ENCODE measurements around the gene HEPACAM. TPM values are rescaled to one million over a fixed set of nuclear protein-coding genes. Genes with fewer than 3 reads are reported as not detected.

The HEPACAM gene
- total RNA-seq, 1 donor from 2014 or later = not detected

DNA sequence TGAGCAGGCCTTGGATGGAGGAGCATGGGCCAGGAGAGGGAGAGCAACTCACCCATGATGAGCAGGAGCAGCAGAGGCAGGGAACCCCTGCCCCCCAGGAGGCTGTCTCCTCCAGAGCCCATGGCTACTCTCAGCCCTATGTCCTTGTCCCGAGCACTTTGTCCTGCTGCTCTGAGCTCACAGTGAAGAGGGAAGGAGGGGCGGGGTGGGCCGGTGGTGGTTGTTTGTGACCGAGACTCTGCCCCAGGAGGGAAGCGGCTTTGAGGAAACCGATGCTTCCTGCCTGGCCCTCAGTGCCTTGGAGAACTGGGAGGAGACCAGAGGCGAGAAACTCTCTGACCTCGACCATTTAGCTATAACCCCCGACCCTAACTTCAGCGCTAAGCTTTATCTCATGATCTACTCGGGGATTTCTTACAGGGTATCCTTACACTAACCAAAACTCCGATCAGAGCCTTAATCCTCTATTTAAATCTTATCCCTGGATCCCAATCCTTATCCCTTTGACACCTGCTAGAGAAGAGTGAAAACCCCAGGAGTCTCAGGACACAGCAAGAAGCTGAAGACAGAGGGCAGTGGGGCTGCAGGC is 38.1 kb downstream of the HEPACAM start, which contains the start of gene ROBO4:
Gene ROBO4, minus strand, starts transcription at position 192 of the 589 bp plus-strand sequence. Its CDS starts 70 bp downstream, at position 122.
- Mint-ChIP-seq H3K4me1 (ENCODE audit: low read depth, unreplicated experiment) (peaks cover 30% of the 10 kb centered on the region), H3K27me3 (ENCODE audit: low read depth, unreplicated experiment) (peaks cover 26% of the 10 kb centered on the region), H3K4me3 (ENCODE audit: unreplicated experiment) (peak within 1 kb of the TSS; percentile 27), H3K27ac (ENCODE audit: unreplicated experiment) (peak within 1 kb of the TSS; percentile 94), H3K9me3 (ENCODE audit: unreplicated experiment) (peaks cover 2% of the 10 kb centered on the region), H3K36me3 (ENCODE audit: low read depth, unreplicated experiment) (no peaks in the 10 kb centered on the region)
- peaks cover 50% of the 10 kb centered on the region for H3K4me1 ChIP-seq (ENCODE audit: insufficient read depth, low read length)
- no peak within 1 kb of the TSS for H3K4me3 ChIP-seq (ENCODE audit: insufficient read depth, low read depth, low read length)
- H3K79me2 ChIP-seq (ENCODE audit: insufficient read depth, low read length) = no peaks in the 10 kb centered on the region
- FAIRE-seq (no peak), DNase-seq (ENCODE audit: low read depth) (no peak)
- no peaks in the 10 kb centered on the region for H3K9me3 ChIP-seq (ENCODE audit: insufficient read depth, low read depth, low read length)
- peak within 1 kb of the TSS; percentile 77 for H3K4me2 ChIP-seq (ENCODE audit: low read length)
- H3K9ac ChIP-seq (ENCODE audit: low read length) = peak within 1 kb of the TSS; percentile 65
- TF ChIP-seq EZH2 (IDR thresholded peaks at IDR 0.05; ENCODE audit: insufficient read depth, low read length) = no peak
- TF ChIP-seq, protein P1, sequence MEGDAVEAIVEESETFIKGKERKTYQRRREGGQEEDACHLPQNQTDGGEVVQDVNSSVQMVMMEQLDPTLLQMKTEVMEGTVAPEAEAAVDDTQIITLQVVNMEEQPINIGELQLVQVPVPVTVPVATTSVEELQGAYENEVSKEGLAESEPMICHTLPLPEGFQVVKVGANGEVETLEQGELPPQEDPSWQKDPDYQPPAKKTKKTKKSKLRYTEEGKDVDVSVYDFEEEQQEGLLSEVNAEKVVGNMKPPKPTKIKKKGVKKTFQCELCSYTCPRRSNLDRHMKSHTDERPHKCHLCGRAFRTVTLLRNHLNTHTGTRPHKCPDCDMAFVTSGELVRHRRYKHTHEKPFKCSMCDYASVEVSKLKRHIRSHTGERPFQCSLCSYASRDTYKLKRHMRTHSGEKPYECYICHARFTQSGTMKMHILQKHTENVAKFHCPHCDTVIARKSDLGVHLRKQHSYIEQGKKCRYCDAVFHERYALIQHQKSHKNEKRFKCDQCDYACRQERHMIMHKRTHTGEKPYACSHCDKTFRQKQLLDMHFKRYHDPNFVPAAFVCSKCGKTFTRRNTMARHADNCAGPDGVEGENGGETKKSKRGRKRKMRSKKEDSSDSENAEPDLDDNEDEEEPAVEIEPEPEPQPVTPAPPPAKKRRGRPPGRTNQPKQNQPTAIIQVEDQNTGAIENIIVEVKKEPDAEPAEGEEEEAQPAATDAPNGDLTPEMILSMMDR (IDR thresholded peaks at IDR 0.05; ENCODE audit: insufficient read depth, low read depth, low read length) = no peak
- H3K36me3 ChIP-seq (ENCODE audit: insufficient read depth, low read length) = no peaks in the 10 kb centered on the region
- peak within 1 kb of the TSS; percentile 61 for H2AFZ ChIP-seq (ENCODE audit: low read depth, low read length)
- H3K27me3 ChIP-seq (ENCODE audit: insufficient read depth, low read length) = no peaks in the 10 kb centered on the region
- H3K27ac ChIP-seq (ENCODE audit: low read depth, low read length) = peak within 1 kb of the TSS; percentile 89
- H4K20me1 ChIP-seq (ENCODE audit: insufficient read depth, low read length) = no peaks in the 10 kb centered on the region

DNA sequence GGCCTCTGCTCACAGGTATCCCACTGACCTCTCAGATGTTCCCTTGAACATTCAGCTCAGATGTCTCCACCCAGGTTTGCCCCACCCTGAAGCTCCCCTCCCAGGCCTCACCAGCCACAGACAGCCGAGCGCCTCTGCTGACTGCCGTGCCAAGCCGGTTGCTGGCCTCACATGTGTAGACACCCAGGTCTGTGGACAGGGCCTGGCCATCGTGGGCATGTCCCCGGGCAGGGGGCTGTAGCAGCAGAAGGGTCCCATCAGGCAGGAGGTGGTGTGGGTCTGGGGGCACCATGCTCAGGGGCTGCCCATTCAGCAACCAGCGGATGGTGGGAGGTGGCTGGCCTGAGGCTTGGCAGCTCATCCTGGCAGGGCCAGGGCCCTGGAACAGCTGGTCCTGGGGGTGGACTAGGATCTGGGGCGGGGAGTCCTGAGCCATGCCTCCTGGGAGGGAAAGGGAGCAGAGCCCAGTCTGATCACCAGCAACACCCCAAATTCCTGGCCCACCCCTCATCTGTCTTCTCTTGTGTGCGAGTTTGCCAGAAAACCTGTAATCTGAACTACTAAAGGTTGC is 38.9 kb downstream of the HEPACAM start:
- Histone ChIP-seq H3K27me3 (ENCODE audit: insufficient read depth, low read length) (no peaks in the 10 kb centered on the region), H2AFZ (ENCODE audit: low read depth, low read length) (no peak overlapping the region), H3K4me3 (ENCODE audit: insufficient read depth, low read depth, low read length) (no peak overlapping the region), H3K9me3 (ENCODE audit: insufficient read depth, low read depth, low read length) (no peaks in the 10 kb centered on the region), H3K27ac (ENCODE audit: low read depth, low read length) (no peak overlapping the region), H3K4me2 (ENCODE audit: low read length) (peak overlapping the region; percentile 77), H3K79me2 (ENCODE audit: insufficient read depth, low read length) (no peaks in the 10 kb centered on the region), H3K9ac (ENCODE audit: low read length) (peak overlapping the region; percentile 41), H3K36me3 (ENCODE audit: insufficient read depth, low read length) (no peaks in the 10 kb centered on the region), H4K20me1 (ENCODE audit: insufficient read depth, low read length) (no peaks in the 10 kb centered on the region), H3K4me1 (ENCODE audit: insufficient read depth, low read length) (peaks cover 50% of the 10 kb centered on the region)
- TF ChIP-seq EZH2 (IDR thresholded peaks at IDR 0.05; ENCODE audit: insufficient read depth, low read length) = no peak
- TF ChIP-seq, protein P1 (IDR thresholded peaks at IDR 0.05; ENCODE audit: insufficient read depth, low read depth, low read length) = no peak
- Mint-ChIP-seq H3K9me3 (ENCODE audit: unreplicated experiment) (peaks cover 2% of the 10 kb centered on the region), H3K27me3 (ENCODE audit: low read depth, unreplicated experiment) (peaks cover 35% of the 10 kb centered on the region), H3K27ac (ENCODE audit: unreplicated experiment) (peak overlapping the region; percentile 58), H3K4me3 (ENCODE audit: unreplicated experiment) (no peak overlapping the region), H3K36me3 (ENCODE audit: low read depth, unreplicated experiment) (no peaks in the 10 kb centered on the region), H3K4me1 (ENCODE audit: low read depth, unreplicated experiment) (peaks cover 30% of the 10 kb centered on the region)
- FAIRE-seq (no peak), DNase-seq (ENCODE audit: low read depth) (no peak)
